NCI-H2107 treated with DMSO at 0.1 percent for 48 hours (cell line): Measurements from ENCODE around the gene PPARA.

Experiments
- DNase-seq: peaks from one replicate; lab custom pipeline; 2025; ENCODE audit not compliant: unreplicated experiment; lab: John Stamatoyannopoulos, UW

The PPARA gene

GRCh38 chr22:46269564-46269963 is 119.2 kb downstream of the PPARA start:
- no peak for DNase-seq

- no peak for DNase-seq
Measured at GRCh38 chr22:46272196-46272595, 121.9 kb downstream of the PPARA start.

- no peak for DNase-seq
Measured at GRCh38 chr22:46272762-46273431, 122.6 kb downstream of the PPARA start.

- DNase-seq: no peak
Measured at GRCh38 chr22:46273432-46274148, 123.3 kb downstream of the PPARA start.

GRCh38 chr22:46274381-46274780 is 124.1 kb downstream of the PPARA start:
- no peak for DNase-seq

- DNase-seq: no peak
Measured at GRCh38 chr22:46275455-46276122, 125.3 kb downstream of the PPARA start.

- no peak for DNase-seq
Measured at GRCh38 chr22:46276563-46276962, 126.2 kb downstream of the PPARA start.

- DNase-seq: no peak
Measured at GRCh38 chr22:46278656-46279645, 128.6 kb downstream of the PPARA start.

- DNase-seq: no peak
Measured at GRCh38 chr22:46280063-46280817, 129.9 kb downstream of the PPARA start.

- no peak for DNase-seq
Measured at GRCh38 chr22:46280999-46281623, 130.8 kb downstream of the PPARA start.

- no peak for DNase-seq
Measured at GRCh38 chr22:46281866-46282678, 131.7 kb downstream of the PPARA start.

- no peak for DNase-seq
Measured at GRCh38 chr22:46286006-46286405, 135.7 kb downstream of the PPARA start.

GRCh38 chr22:46286941-46287872 is 136.9 kb downstream of the PPARA start:
- no peak for DNase-seq

GRCh38 chr22:46287873-46288751 is 137.8 kb downstream of the PPARA start:
- no peak for DNase-seq

- no peak for DNase-seq
Measured at GRCh38 chr22:46288846-46289243, 138.5 kb downstream of the PPARA start.

- no peak for DNase-seq
Measured at GRCh38 chr22:46289244-46289891, 139.0 kb downstream of the PPARA start.
